ENCODE measurements around the gene KRTAP3-3.

DNA sequence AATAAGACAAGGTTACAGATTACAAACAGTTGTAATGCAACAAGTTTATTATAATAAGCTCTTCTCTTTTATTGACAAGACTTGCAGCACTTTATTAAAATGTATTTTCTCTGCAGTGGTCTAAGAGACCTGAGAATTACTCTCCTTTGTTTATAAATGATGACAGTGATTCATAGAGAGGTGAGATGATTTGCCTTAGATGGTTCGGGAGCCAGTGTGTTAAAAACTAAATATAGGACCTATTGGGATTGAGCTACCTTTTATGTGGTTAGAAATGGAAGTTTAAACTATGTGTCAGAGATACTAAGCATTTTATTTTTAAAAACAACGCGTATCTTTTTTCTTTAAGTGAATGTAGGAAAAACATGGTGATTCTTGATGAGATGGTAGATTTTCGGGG lies 2.9 kb upstream of the KRTAP3-3 start:
- TF ChIP-seq, protein P1, sequence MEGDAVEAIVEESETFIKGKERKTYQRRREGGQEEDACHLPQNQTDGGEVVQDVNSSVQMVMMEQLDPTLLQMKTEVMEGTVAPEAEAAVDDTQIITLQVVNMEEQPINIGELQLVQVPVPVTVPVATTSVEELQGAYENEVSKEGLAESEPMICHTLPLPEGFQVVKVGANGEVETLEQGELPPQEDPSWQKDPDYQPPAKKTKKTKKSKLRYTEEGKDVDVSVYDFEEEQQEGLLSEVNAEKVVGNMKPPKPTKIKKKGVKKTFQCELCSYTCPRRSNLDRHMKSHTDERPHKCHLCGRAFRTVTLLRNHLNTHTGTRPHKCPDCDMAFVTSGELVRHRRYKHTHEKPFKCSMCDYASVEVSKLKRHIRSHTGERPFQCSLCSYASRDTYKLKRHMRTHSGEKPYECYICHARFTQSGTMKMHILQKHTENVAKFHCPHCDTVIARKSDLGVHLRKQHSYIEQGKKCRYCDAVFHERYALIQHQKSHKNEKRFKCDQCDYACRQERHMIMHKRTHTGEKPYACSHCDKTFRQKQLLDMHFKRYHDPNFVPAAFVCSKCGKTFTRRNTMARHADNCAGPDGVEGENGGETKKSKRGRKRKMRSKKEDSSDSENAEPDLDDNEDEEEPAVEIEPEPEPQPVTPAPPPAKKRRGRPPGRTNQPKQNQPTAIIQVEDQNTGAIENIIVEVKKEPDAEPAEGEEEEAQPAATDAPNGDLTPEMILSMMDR (IDR thresholded peaks at IDR 0.05; ENCODE audit: insufficient read depth, low read length, poor library complexity, severe bottlenecking), result no peak
- no peak for TF ChIP-seq EZH2phosphoT487 (conservative IDR thresholded peaks at IDR 0.05; ENCODE audit: low read length)

Data from SU-DHL-6 (cell line).